CD4-positive, alpha-beta T cell treated with Interleukin-2 at 100 ng/mL for 4 hours (primary cell): ENCODE measurements around the gene CHST4.
"Not testable (repeated sequence)": the region's sequence is repeated elsewhere in the genome, so short reads cannot be mapped to it uniquely, and the experiment has no call there.

Source experiments
- DNase-seq: peaks from one replicate; pipeline ENCODE4 v3.0.0-alpha.2; 2020; ENCODE audit warnings: low spot score

CHST4 gene

DNA sequence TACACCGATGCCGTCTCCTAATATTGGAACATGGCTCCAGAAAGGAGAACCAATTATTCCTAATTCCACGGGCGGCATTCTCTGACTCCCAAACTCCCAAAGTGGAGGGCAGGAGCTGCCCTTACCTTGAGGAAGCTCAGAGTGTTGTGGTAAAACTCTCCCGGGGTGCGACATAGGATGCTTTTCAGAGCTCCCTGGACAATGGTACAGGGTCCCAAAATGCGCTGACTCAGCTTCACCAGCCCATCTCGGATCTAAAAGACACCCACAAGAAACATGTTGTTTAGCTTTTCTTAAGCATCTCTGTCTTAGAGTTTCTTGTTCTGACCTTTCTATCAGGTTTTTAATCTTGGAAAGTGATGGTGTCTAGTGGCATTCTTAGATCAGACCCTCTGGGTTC lies 43.9 kb downstream of the CHST4 start:
- DNase-seq = no peak

DNA sequence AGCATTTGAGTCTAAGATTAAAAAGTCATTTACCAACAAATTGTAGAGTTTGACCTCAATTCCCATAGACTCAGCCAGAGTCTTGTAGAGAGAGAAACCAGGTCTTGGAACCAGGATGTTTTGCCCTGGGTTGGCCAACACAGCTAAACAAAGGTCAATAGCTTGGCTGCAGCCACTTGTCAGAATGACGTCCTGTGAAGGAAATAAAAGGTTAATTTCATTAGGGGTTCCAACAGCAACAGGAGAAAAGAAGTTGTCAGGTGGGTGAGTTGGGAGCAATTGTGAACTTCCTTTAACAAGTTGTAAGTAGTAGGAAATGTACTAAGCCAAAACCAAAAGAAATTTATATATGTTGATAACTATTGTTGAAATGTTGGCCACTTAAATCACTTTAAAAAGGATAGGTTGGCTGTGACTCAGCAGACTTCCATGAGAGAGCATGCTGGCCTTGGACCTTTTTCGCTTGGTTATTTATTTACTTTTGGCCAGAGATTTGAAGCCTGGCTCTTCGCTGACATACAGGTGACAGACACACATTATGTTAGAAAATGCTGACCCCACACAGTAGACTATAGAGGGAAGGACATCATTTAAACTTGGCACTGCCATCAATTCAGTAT lies 46.4 kb downstream of the CHST4 start:
- no peak for DNase-seq

DNA sequence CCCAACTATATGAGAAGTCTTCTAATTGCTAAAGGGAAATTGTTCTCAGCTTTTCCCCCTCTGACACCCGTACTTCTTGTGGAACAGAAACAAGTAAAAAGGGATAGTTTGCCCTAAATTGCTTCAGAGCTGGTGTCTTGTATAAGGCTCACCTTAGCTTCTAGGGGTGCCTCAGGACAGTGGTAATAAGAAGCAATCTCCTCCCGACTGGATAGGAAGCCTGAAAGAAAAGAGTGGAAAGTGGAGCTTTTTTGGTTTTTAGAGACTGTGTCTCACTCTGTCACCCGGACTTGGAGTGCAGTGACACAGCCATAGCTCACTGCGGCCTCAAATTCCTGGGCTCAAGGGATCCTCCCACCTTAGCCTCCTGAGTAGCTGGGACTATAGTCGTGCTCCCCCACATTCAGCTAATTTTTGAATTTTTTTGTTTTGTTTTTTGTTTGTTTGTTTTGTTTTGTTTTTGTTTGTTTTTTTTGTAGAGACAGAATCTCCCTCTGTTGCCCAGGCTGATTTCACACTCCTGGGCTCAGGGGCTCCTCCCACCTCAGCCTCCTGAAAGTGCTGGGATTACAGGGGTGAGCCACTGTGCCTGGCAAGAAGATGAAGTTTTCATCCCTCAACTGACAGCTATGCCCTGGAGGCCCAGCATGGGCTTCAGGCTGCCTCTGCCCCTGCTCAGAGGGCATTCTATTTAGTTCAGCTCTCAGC lies 47.3 kb downstream of the CHST4 start:
- DNase-seq = no peak

DNA sequence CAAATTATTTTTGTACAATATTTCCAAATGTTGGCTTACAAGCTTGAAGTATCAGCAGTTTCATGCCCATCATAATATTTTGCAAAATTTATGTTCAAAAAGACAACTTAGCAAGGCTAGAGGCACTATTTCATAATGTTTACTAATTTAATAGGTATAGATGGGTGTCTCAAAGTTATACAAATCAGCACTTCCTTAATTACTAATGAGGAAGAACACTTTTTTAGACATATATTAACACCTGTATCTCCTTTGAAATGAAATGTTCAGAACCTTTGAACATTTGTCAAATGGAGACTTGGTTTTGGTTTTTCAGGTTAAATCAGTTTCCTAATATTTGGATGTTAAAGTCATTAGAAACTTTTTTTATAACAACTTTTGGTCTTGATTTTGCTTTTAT lies 48.5 kb downstream of the CHST4 start:
- no peak for DNase-seq

DNA sequence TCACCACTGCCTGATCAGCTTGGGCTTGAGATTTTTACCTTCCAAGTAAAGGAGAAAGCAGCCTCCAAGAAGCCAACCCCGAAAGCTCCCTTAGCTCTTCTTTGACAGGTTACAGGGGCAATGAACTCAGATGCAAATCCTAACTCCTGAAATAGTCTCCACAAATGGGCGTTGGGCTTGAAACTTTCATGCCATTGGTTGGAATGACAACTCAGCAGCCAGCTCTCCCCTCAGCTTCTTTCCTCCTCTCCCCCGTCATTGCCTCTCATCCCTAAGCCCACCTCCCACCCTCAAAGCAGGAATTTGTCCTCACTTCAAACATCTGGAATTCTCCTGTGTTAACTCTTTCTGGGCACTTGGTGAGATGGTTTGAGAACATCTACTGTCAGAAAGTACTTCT lies 50.7 kb downstream of the CHST4 start, which contains the start of gene TAT:
TSS of gene TAT (minus strand) at position 122 of the 400 bp plus-strand sequence. CDS start 677 bp downstream, outside the sequence.
- no peak for DNase-seq

DNA sequence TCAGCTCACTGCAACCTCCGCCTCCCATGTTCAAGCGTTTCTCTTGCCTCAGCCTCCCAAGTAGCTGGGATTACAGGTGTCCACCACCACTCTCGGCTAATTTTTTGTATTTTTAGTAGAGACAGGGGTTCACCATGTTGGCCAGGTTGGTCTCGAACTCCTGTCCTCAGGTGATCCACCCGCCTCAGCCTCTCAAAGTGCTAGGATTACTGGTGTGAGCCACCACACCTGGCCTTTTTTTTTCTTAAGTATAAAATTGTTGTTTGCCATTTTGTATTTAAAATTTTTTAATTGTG lies 56.3 kb downstream of the CHST4 start:
- not testable (repeated sequence) for DNase-seq

DNA sequence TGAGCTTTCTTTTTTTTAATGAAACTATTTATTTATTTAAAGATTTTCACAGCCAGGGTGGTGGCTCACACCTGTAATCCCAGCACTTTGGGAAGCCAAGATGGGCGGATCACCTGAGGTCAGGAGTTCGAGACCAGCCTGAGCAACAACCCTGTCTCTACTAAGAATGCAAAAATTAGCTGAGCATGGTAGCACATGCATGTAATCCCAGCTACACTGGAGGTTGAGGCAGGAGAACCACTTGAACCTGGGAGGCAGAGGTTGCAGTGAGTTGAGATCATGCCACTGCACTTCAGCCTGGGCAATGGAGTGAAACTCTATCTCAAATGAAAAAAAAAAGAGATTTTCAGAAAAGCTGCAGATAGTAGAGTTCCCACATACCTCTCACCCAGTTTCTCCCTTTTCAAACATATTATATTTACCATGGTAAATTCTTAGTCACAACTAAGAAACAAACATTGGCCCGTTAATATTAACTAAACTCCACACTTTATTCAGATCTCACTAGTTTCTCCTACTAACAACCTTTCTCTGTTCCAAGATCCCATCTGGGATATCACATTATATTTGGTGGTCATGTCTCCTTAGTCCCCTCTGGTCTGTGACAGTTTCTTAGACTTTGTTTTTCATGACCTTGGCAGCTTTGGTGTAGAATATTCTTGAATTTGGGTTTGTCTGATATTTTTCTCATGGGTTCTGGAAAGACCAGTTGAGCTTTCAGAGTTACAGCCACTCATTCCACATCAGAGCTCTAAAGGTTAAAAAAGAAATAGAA lies 58.5 kb downstream of the CHST4 start:
- no peak for DNase-seq

DNA sequence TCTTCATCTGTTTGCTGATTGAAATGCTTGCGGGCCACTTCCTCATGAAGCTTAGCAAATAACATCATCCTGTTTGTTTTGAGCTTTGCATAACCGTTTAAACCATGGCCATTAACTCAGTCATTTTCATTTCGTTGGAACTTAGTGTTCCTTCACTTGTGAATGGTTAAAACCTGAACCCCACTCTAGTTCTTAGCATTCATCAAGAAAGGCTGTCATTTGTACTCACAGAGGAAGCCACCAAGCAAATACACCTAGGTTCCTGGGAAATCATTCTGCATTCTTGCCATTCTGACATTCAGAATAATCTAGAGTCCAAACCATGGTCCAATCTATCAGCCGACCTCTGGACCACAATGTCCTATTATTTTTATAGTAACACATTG lies 59.1 kb downstream of the CHST4 start:
- no peak for DNase-seq
